K562 (cell line): ENCODE data around the gene NAT8. TPM values are rescaled to one million over a fixed set of nuclear protein-coding genes. Genes with fewer than 3 reads are reported as not detected.
A peak's percentile ranks its signal among the peaks of the same experiment; 100 is the strongest.

Experiments
- ATAC-seq: fragments of 200-7000 bp; cut with Tn5 transposase; 3 replicates; pipeline ENCODE4 v1.9.1; 2020; ENCODE audit warnings: moderate library complexity
- Bru-seq: library from RNA; stranded (reverse); fragments of 400-500 nt; gene quantifications from one replicate; lab custom pipeline; 2021; lab: Mats Ljungman, UMichigan
- BruChase-seq, 2 experiments: library from RNA; stranded (reverse); fragments of 400-500 nt; gene quantifications; one replicate each; lab custom pipeline; 2021; lab: Mats Ljungman, UMichigan
- BruUV-seq: library from RNA; stranded (reverse); fragments of 400-500 nt; replicated peaks from 2 replicates; lab custom pipeline; 2021; lab: Mats Ljungman, UMichigan
- CTCF ChIA-PET: fragments of 300-600 bp; formaldehyde crosslinking; extraction: SDS; loops from one replicate; lab custom pipeline; 2021; ENCODE audit warnings: low intra/inter-chr PET ratio; lab: Yijun Ruan, JAX
- POLR2A ChIA-PET: fragments of 300-600, 350-650 bp; sonication (Branson Sonifier 250); formaldehyde crosslinking; extraction: SDS; loops from one replicate; lab custom pipeline; 2021; ENCODE audit warnings: antibody characterized with exemption, inconsistent platforms; lab: Yijun Ruan, JAX
- DNase-seq, 4 experiments: peaks; one replicate each; pipeline versions ENCODE4 v3.0.0 to v3.0.0-alpha.2; 2011 to 2018; ENCODE audit warnings: low spot score in 3 of 4, mixed read lengths in 3 of 4; ENCODE audit errors: extremely low read depth in 1 of 4
- FAIRE-seq: peaks from 2 replicates; lab custom pipeline; 2011; peaks lifted over from hg19 to GRCh38; lab: Jason Lieb, UNC
- H2AFZ ChIP-seq: 2 replicates; pipeline ENCODE4 v1.6.0; 2011; ENCODE audit warnings: low read depth, low read length, control low read depth, inconsistent platforms
- H3K27ac ChIP-seq: fragments of 200-600 bp; 3 replicates; pipeline ENCODE4 v1.8.0; 2011; ENCODE audit warnings: low read depth, mild to moderate bottlenecking, control low read depth, inconsistent platforms, low read length, moderate library complexity, mixed read lengths; ENCODE audit errors: extremely low read depth
- H3K27me3 ChIP-seq, 2 experiments: fragments of 300-600 bp in 1 of 2; 2 replicates in 1 of 2; 3 replicates in 1 of 2; pipeline versions ENCODE4 v1.6.0 to v1.8.0; 2011; ENCODE audit warnings: inconsistent platforms in 2 of 2, low read length in 2 of 2, mild to moderate bottlenecking in 1 of 2, mixed read lengths in 1 of 2, moderate library complexity in 1 of 2; ENCODE audit not compliant: control insufficient read depth in 2 of 2, insufficient read depth in 2 of 2
- H3K36me3 ChIP-seq: fragments of 300-600 bp; 3 replicates; pipeline ENCODE4 v1.8.0; 2011; ENCODE audit warnings: mild to moderate bottlenecking, low read length, inconsistent platforms; ENCODE audit not compliant: control insufficient read depth, insufficient read depth
- H3K4me1 ChIP-seq, 2 experiments: fragments of 200-600 bp in 1 of 2; replicated peaks in 1 of 2; 2 replicates in 1 of 2; 3 replicates in 1 of 2; pipeline versions ENCODE4 v1.5.1 to v1.8.0; 2011; ENCODE audit warnings: inconsistent platforms in 2 of 2, low read length in 2 of 2, mild to moderate bottlenecking in 1 of 2, mixed read lengths in 1 of 2, moderate library complexity in 1 of 2; ENCODE audit not compliant: control insufficient read depth in 2 of 2, insufficient read depth in 2 of 2
- H3K4me2 ChIP-seq: 2 replicates; pipeline ENCODE4 v1.6.1; 2011; ENCODE audit warnings: low read length, control low read depth, inconsistent platforms, mixed read lengths; ENCODE audit not compliant: insufficient read depth
- H3K4me3 ChIP-seq: fragments of 200-600 bp; sonication (generic), shearing (Covaris generic); 2 replicates; pipeline ENCODE4 v1.5.1; 2016; ENCODE audit warnings: control low read depth, inconsistent platforms
- H3K79me2 ChIP-seq: fragments of 200-600 bp; 3 replicates; pipeline ENCODE4 v1.8.0; 2011; ENCODE audit warnings: low read length, inconsistent platforms; ENCODE audit not compliant: control insufficient read depth, insufficient read depth
- H3K9ac ChIP-seq, 2 experiments: 2 replicates each; pipeline versions ENCODE4 v1.6.0 to v1.6.1; 2011; ENCODE audit warnings: low read depth in 2 of 2, low read length in 2 of 2, control low read depth in 1 of 2, inconsistent platforms in 1 of 2, mild to moderate bottlenecking in 1 of 2, mixed read lengths in 1 of 2; ENCODE audit not compliant: insufficient read depth in 1 of 2
- H3K9me1 ChIP-seq: one replicate; pipeline ENCODE4 v1.6.0; 2011; ENCODE audit warnings: inconsistent platforms, mild to moderate bottlenecking, low read length, moderate library complexity; ENCODE audit not compliant: control insufficient read depth, insufficient read depth
- H3K9me3 ChIP-seq: replicated peaks from 2 replicates; pipeline ENCODE4 v1.5.1; 2011; ENCODE audit warnings: low read depth, low read length, inconsistent platforms; ENCODE audit not compliant: control insufficient read depth, insufficient read depth
- H4K20me1 ChIP-seq: replicated peaks from 2 replicates; pipeline ENCODE4 v1.6.1; 2011; ENCODE audit warnings: low read length, inconsistent platforms, mixed read lengths; ENCODE audit not compliant: control insufficient read depth, insufficient read depth
- GATAD2A ChIP-seq: fragments of 450-650 bp; IDR thresholded peaks from 2 replicates; pipeline ENCODE4 v1.6.1; 2017
- RBM17 ChIP-seq: fragments of 200-400 bp; formaldehyde crosslinking; IDR thresholded peaks from 2 replicates; pipeline ENCODE4 v1.6.1; 2017; ENCODE audit warnings: low read depth, mild to moderate bottlenecking, low read length, borderline replicate concordance
- ZNF324 ChIP-seq: fragments of 250-450 bp; sonication (Bioruptor Pico); IDR thresholded peaks from 2 replicates; pipeline ENCODE4 v1.4.0; 2020; ENCODE audit warnings: mild to moderate bottlenecking
- WGBS: fragments of 100-300 bp; shearing (Covaris generic); methylation state at CpG from one replicate; pipeline ENCODE4 v1.1.6; 2016; ENCODE audit warnings: low coverage, mixed read lengths; ENCODE audit not compliant: insufficient coverage; ENCODE audit errors: missing lambda C conversion rate; 5-methylcytosine and 5-hydroxymethylcytosine counted together
- in situ Hi-C: fragments of 300-500 bp; cut with MboI; formaldehyde crosslinking; loops from 4 replicates; pipeline ENCODE4 v1.15.0; 2018; ENCODE audit warnings: inconsistent platforms, mixed read lengths
- intact Hi-C: fragments of 100-400 bp; cut with micrococcal nuclease; formaldehyde crosslinking; loops from 2 replicates; pipeline ENCODE4 v1.14.2; 2022
- long read RNA-seq, 3 experiments: library from polyadenylated mRNA in 2 of 3; library from RNA in 1 of 3; unstranded in 2 of 3; stranded (forward) in 1 of 3; transcript quantifications; one replicate each; pipeline ENCODE4 v2.0.0, GENCODE V29; 2019 to 2022
- polyA minus RNA-seq, 3 experiments: library from RNA; depleted of rRNA, polyadenylated mRNA; stranded (reverse); fragments of >200 nt; gene quantifications; 2 replicates each; pipeline ENCODE4 v1.2.3, GENCODE V29; 2011
- polyA plus RNA-seq, 8 experiments: library from polyadenylated mRNA; depleted of rRNA in 4 of 8; stranded (reverse) in 5 of 8; unstranded in 3 of 8; fragments of >200 nt; fragmentation: Nextera tagmentation in 2 of 8; fragmentation: Illumina TruSeq in 1 of 8; extraction: Ambion mirVana in 2 of 8; extraction: Trizol in 1 of 8; gene quantifications; 2 replicates each; pipeline versions ENCODE4 v1.2.1 to v1.2.3, GENCODE V29; 2011 to 2014; ENCODE audit warnings: inconsistent platforms in 1 of 8, missing spikeins in 1 of 8
- total RNA-seq, 7 experiments: library from RNA; depleted of rRNA in 6 of 7; stranded (reverse); fragments of >200 nt in 6 of 7; fragmentation: Illumina TruSeq in 2 of 7; extraction: Trizol in 2 of 7; gene quantifications; 2 replicates each; pipeline versions ENCODE4 v1.2.1 to v1.2.3, GENCODE V29; 2011 to 2021; ENCODE audit warnings: low replicate concordance in 1 of 7
- TF ChIP-seq, protein P1 (sequence below): sonication (generic); formaldehyde crosslinking; IDR thresholded peaks from 2 replicates; pipeline ENCODE4 v1.8.0; 2022; ENCODE audit warnings: mild to moderate bottlenecking, missing genetic modification reagents

The NAT8 gene, protein sequence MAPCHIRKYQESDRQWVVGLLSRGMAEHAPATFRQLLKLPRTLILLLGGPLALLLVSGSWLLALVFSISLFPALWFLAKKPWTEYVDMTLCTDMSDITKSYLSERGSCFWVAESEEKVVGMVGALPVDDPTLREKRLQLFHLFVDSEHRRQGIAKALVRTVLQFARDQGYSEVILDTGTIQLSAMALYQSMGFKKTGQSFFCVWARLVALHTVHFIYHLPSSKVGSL
- total RNA-seq (2011; cell fraction: chromatin; rRNA removed; ENCODE audit: low replicate concordance) = not detected in 2 replicates
- not detected in 2 replicates for total RNA-seq (2011; cell fraction: nucleolus; rRNA removed)
- total RNA-seq (2011; cell fraction: nucleoplasm; rRNA removed) = not detected in 2 replicates
- total RNA-seq (2014; rRNA removed) = not detected in 2 replicates
- total RNA-seq (2014; rRNA removed; fragmentation: Illumina TruSeq; extraction: Trizol) = not detected in 2 replicates
- total RNA-seq (2015; rRNA removed; fragmentation: Illumina TruSeq; extraction: Trizol) = not detected in 2 replicates
- total RNA-seq (2021) = not detected in 2 replicates
- polyA plus RNA-seq (2011; rRNA removed) = not detected in 2 replicates
- not detected in 2 replicates for polyA plus RNA-seq (2011; cell fraction: cytosol; rRNA removed)
- polyA plus RNA-seq (2011; cell fraction: nucleus; rRNA removed) = not detected in 2 replicates
- polyA plus RNA-seq (2012) = not detected in 2 replicates
- not detected in 2 replicates for polyA plus RNA-seq (2014; fragmentation: Illumina TruSeq; extraction: Trizol)
- not detected for polyA plus RNA-seq (2014; fragmentation: Nextera tagmentation; extraction: Ambion mirVana)
- polyA plus RNA-seq (2014; rRNA removed) = not detected in 2 replicates
- polyA minus RNA-seq (2011; rRNA and poly(A)+ RNA removed) = not detected in 2 replicates
- not detected in 2 replicates for polyA minus RNA-seq (2011; cell fraction: cytosol; rRNA and poly(A)+ RNA removed)
- polyA minus RNA-seq (2011; cell fraction: nucleus; rRNA and poly(A)+ RNA removed) = not detected in 2 replicates
- not detected for Bru-seq, nascent RNA
- BruChase-seq, experiment 1, labeled RNA remaining after a 2-hour chase = not detected
- BruChase-seq, experiment 2, labeled RNA remaining after a 6-hour chase = not detected
- long read RNA-seq, experiment 1 = 0 reads
- long read RNA-seq, experiment 2 = 0 reads
- long read RNA-seq, experiment 3 = 0 reads

DNA sequence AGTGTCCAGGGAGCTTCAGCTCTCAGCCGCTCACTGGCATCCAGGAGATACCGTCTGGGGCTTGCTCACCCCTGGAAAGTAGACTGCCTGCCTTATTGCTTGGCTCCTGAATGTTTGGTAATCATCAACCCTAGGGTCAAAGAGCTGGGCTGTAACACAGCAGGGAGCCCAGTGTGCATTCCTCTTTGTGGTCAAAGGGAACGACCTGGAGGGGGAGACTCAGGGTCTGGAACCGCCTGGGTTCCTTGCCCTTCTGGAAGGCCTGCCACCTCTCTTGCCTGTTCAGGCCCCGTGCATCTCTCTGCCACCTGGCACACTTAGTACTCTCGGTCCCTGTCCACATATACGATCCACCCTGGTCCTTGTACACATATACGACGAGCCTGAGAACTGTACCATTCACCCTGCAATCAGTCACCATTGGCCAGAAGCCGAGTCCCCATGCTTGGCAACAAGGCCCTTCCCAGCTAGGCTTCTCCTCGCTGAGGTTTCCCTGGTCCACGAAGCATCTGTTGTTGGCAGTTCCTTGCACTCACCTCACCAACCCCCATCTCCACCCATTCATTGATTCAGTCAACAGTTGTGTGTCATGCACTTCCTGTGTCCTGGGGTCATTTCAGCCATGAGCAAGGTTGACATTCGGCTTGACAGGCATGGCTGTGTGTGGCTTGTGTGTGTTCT lies at the start of gene NAT8:
NAT8 (minus strand) TSS at position 85 of the 681 bp plus-strand sequence. CDS start 794 bp downstream, outside the sequence.
- FAIRE-seq = no peak
- Histone ChIP-seq H3K4me2 (no peak within 1 kb of the TSS), H2AFZ (no peak within 1 kb of the TSS), H3K9ac (0 out of 4 replicates have a peak within 1 kb of the TSS, but pooled peaks of 1 of the 2 experiments have one; percentile 17), H3K4me1 (no peaks in the 10 kb centered on the region), H3K4me3 (no peak within 1 kb of the TSS), H3K36me3 (no peaks in the 10 kb centered on the region), H3K79me2 (no peaks in the 10 kb centered on the region), H3K9me3 (no peaks in the 10 kb centered on the region; the same call in 1 of the 2 replicates), H3K9me1 (no peaks in the 10 kb centered on the region), H3K27me3 (peaks cover 12 to 41% of the 10 kb centered on the region in 2 experiments; a peak in 4 of 5 replicates), H3K27ac (no peak within 1 kb of the TSS), H4K20me1 (no peaks in the 10 kb centered on the region)
- ATAC-seq = no peak
- no peak for DNase-seq
- TF ChIP-seq GATAD2A (no peak), ZNF324 (CRISPR knock-in tag) (no peak), RBM17 (no peak)
- TF ChIP-seq, protein P1, sequence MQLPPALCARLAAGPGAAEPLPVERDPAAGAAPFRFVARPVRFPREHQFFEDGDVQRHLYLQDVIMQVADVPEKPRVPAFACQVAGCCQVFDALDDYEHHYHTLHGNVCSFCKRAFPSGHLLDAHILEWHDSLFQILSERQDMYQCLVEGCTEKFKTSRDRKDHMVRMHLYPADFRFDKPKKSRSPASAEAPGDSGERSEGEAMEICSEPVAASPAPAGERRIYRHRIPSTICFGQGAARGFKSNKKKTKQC (CRISPR knock-in tag) = no peak
- in situ Hi-C loops = loop anchor here (5.0 kb wide), 1 partner anchor 60 kb away; no protein-coding TSS in a partner anchor
- POLR2A ChIA-PET = no interaction called here
- WGBS = 1% methylated on average over 13 of the region's 13 CpGs
- CTCF ChIA-PET = no interaction called here
- BruUV-seq = no TSS peak
- intact Hi-C loops = no loop called here
